Upper lobe of left lung (tissue), 6 donors: ENCODE measurements around the gene RAP1A. TPM values are rescaled to one million over a fixed set of nuclear protein-coding genes. Genes with fewer than 3 reads are reported as not detected.
A peak's percentile ranks its signal among the peaks of the same experiment; 100 is the strongest.

Experiments
- ATAC-seq, 2 donors: fragments of 200-7000 bp; cut with Tn5 transposase; one replicate each; pipeline ENCODE4 v1.9.1; 2022; ENCODE audit warnings: mild to moderate bottlenecking in 2 of 2, moderate library complexity in 2 of 2; ENCODE audit not compliant: low FRiP score in 2 of 2
- DNase-seq, 2 donors: peaks; one replicate each; pipeline ENCODE4 v3.0.0-alpha.2; 2019 to 2020
- H3K27ac ChIP-seq, 4 donors: fragments of 200-600 bp; sonication (generic); one replicate each; pipeline ENCODE4 v1.5.1; 2016 to 2019
- H3K27me3 ChIP-seq, 4 donors: fragments of 200-600 bp; sonication (generic); one replicate each; pipeline ENCODE4 v1.5.1; 2017 to 2019
- H3K36me3 ChIP-seq, 4 donors: fragments of 200-600 bp; sonication (generic); one replicate each; pipeline ENCODE4 v1.5.1; 2016 to 2019
- H3K4me1 ChIP-seq, 4 donors: fragments of 200-600 bp; sonication (generic); one replicate each; pipeline ENCODE4 v1.5.1; 2018 to 2019
- H3K4me3 ChIP-seq, 4 donors: fragments of 200-600 bp; sonication (generic); one replicate each; pipeline ENCODE4 v1.5.1; 2017 to 2019; ENCODE audit warnings: mild to moderate bottlenecking in 2 of 4, moderate library complexity in 1 of 4
- H3K9me3 ChIP-seq, 4 donors: fragments of 200-600 bp; sonication (generic); one replicate each; pipeline ENCODE4 v1.5.1; 2018 to 2019
- CTCF ChIP-seq, 6 experiments: fragments of 450-650 bp in 4 of 6; fragments of 200-600 bp in 2 of 6; sonication (generic) in 2 of 6; IDR thresholded peaks; one replicate each; pipeline ENCODE4 v1.5.1; 2016 to 2019; ENCODE audit warnings: antibody characterized with exemption in 6 of 6
- EP300 ChIP-seq, 4 donors: sonication (generic); formaldehyde crosslinking; IDR thresholded peaks; one replicate each; pipeline ENCODE4 v1.5.1; 2017; ENCODE audit warnings: antibody characterized with exemption in 4 of 4, control low read depth in 2 of 4
- POLR2A ChIP-seq, 4 donors: fragments of 450-650 bp; IDR thresholded peaks; one replicate each; pipeline ENCODE4 v1.5.1; 2016 to 2017; ENCODE audit warnings: antibody characterized with exemption in 4 of 4, mild to moderate bottlenecking in 2 of 4
- POLR2AphosphoS5 ChIP-seq, 2 donors: sonication (generic); formaldehyde crosslinking; IDR thresholded peaks; one replicate each; pipeline ENCODE4 v1.5.1; 2017; ENCODE audit warnings: antibody characterized with exemption in 2 of 2
- WGBS, 2 donors: methylation state at CpG; one replicate each; pipeline ENCODE4 v1.1.5; 2017 to 2018; 5-methylcytosine and 5-hydroxymethylcytosine counted together
- total RNA-seq, 6 donors: library from RNA; depleted of rRNA in 4 of 6; stranded (reverse); fragments of >200 nt in 4 of 6; gene quantifications; one replicate each; pipeline versions ENCODE4 v1.1.0 to v1.2.1, GENCODE V29; 2016 to 2021
- donor health status: DM: no; HTN: no; CAD: no; lungs with moderate emphysema.
- donor health status: DM: no; HTN: yes; CAD: no; lungs with severe emphysema.

RAP1A gene
- total RNA-seq, 6 donors from 2014 or later, result 16.8 to 115 (median 82.6) TPM

GRCh38 chr1:111730706-111731105 lies 111.1 kb downstream of the RAP1A start:
- Histone ChIP-seq H3K27ac (no peak overlapping the region), H3K4me1 (peaks cover 19 to 24% (median 20%) of the 10 kb centered on the region in 4 donors), H3K36me3 (peaks cover 0 to 13% (median 0%) of the 10 kb centered on the region in 4 donors), H3K9me3 (no peaks in the 10 kb centered on the region), H3K4me3 (no peak overlapping the region), H3K27me3 (no peaks in the 10 kb centered on the region)
- no peak for TF ChIP-seq POLR2A (IDR thresholded peaks at IDR 0.05)
- TF ChIP-seq POLR2AphosphoS5 (IDR thresholded peaks at IDR 0.05), result no peak
- TF ChIP-seq CTCF (IDR thresholded peaks at IDR 0.05), result no peak
- TF ChIP-seq EP300 (IDR thresholded peaks at IDR 0.05), result no peak
- 94 to 95% methylated on average over 4 of the region's 4 CpGs for WGBS, 2 donors
- ATAC-seq (no peak), DNase-seq (no peak)

GRCh38 chr1:111731956-111732355 lies 112.4 kb downstream of the RAP1A start:
- WGBS, 2 donors, result 78 to 81% methylated on average over 6 of the region's 6 CpGs
- no peak overlapping the region for H3K4me3 ChIP-seq
- H3K27me3 ChIP-seq, result no peaks in the 10 kb centered on the region
- peaks cover 0 to 7% (median 0%) of the 10 kb centered on the region in 4 donors for H3K36me3 ChIP-seq
- no peak for ATAC-seq
- H3K4me1 ChIP-seq, result peaks cover 20 to 25% (median 23%) of the 10 kb centered on the region in 4 donors
- H3K9me3 ChIP-seq, result no peaks in the 10 kb centered on the region
- no peak for DNase-seq
- TF ChIP-seq POLR2AphosphoS5 (IDR thresholded peaks at IDR 0.05) (no peak), EP300 (IDR thresholded peaks at IDR 0.05) (no peak)
- peak overlapping the region in 1 of 4 donors; percentile 43 for H3K27ac ChIP-seq

- H3K27ac ChIP-seq, result peak overlapping the region; percentile 66 to 87 (median 79)
Measured at GRCh38 chr1:111732718-111733117, 113.1 kb downstream of the RAP1A start.

GRCh38 chr1:111733183-111733991 lies 113.8 kb downstream of the RAP1A start:
- ATAC-seq (peak; percentile 69 to 93), DNase-seq (peak in 1 of 2 donors; percentile 77)
- peak overlapping the region in 1 of 4 donors; percentile 8 for H3K4me3 ChIP-seq
- no peaks in the 10 kb centered on the region for H3K9me3 ChIP-seq
- peak overlapping the region; percentile 66 to 87 (median 79) for H3K27ac ChIP-seq
- TF ChIP-seq EP300 (IDR thresholded peaks at IDR 0.05), result peak in 1 of 4 donors; percentile 48
- TF ChIP-seq POLR2AphosphoS5 (IDR thresholded peaks at IDR 0.05), result peak; percentile 75 to 80
- no peak for TF ChIP-seq POLR2A (IDR thresholded peaks at IDR 0.05)
- TF ChIP-seq CTCF (IDR thresholded peaks at IDR 0.05), result no peak
- H3K4me1 ChIP-seq, result peaks cover 33 to 39% (median 37%) of the 10 kb centered on the region in 4 donors
- WGBS, 2 donors, result 46 to 79% methylated on average over 7 to 9 of the region's 9 CpGs
- H3K36me3 ChIP-seq, result no peaks in the 10 kb centered on the region
- no peaks in the 10 kb centered on the region for H3K27me3 ChIP-seq

More at GRCh38 chr1:111732718-111733117, 113.1 kb downstream of the RAP1A start:
- H3K4me1 ChIP-seq, result peaks cover 26 to 33% (median 30%) of the 10 kb centered on the region in 4 donors
- DNase-seq (no peak), ATAC-seq (no peak)
- no peaks in the 10 kb centered on the region for H3K36me3 ChIP-seq
- 93 to 100% methylated on average over 3 to 7 of the region's 7 CpGs for WGBS, 2 donors
- no peak overlapping the region for H3K4me3 ChIP-seq
- no peaks in the 10 kb centered on the region for H3K9me3 ChIP-seq
- TF ChIP-seq CTCF (IDR thresholded peaks at IDR 0.05) (no peak), POLR2A (IDR thresholded peaks at IDR 0.05) (no peak), POLR2AphosphoS5 (IDR thresholded peaks at IDR 0.05) (no peak), EP300 (IDR thresholded peaks at IDR 0.05) (no peak)
- H3K27me3 ChIP-seq, result no peaks in the 10 kb centered on the region

GRCh38 chr1:111733992-111734341 lies 114.4 kb downstream of the RAP1A start:
- 57% methylated on average over 5 of the region's 5 CpGs for WGBS, 2 donors
- DNase-seq, result peak in 1 of 2 donors; percentile 45
- Histone ChIP-seq H3K9me3 (no peaks in the 10 kb centered on the region), H3K27ac (peak overlapping the region; percentile 66 to 87 (median 79)), H3K4me1 (peaks cover 35 to 45% (median 38%) of the 10 kb centered on the region in 4 donors), H3K36me3 (no peaks in the 10 kb centered on the region), H3K27me3 (no peaks in the 10 kb centered on the region), H3K4me3 (peak overlapping the region in 1 of 4 donors; percentile 8)
- TF ChIP-seq CTCF (IDR thresholded peaks at IDR 0.05), result no peak
- TF ChIP-seq EP300 (IDR thresholded peaks at IDR 0.05), result no peak
- TF ChIP-seq POLR2AphosphoS5 (IDR thresholded peaks at IDR 0.05), result no peak
- TF ChIP-seq POLR2A (IDR thresholded peaks at IDR 0.05), result no peak
- peak in 1 of 2 donors; percentile 54 for ATAC-seq
